Naive thymus-derived CD4-positive, alpha-beta T cell (primary cell): ENCODE results near the gene DNAJC1. TPM values are rescaled to one million over a fixed set of nuclear protein-coding genes. Genes with fewer than 3 reads are reported as not detected.
"Not testable (repeated sequence)": the region's sequence is repeated elsewhere in the genome, so short reads cannot be mapped to it uniquely, and the experiment has no call there.

Source experiments
- ATAC-seq: fragments of 150-1000 bp; cut with Tn5 transposase; 2 replicates; pipeline ENCODE4 v1.10.0; 2021; ENCODE audit warnings: mild to moderate bottlenecking, moderate library complexity
- CTCF ChIA-PET: fragments of 350-600 bp; sonication (Branson Sonifier 250); formaldehyde crosslinking; loops from one replicate; lab custom pipeline; 2021; ENCODE audit warnings: antibody characterized with exemption; lab: Charles Lee
- POLR2A ChIA-PET: fragments of 350-600 bp; sonication (Branson Sonifier 250); formaldehyde crosslinking; loops from one replicate; lab custom pipeline; 2021; ENCODE audit warnings: antibody characterized with exemption, inconsistent platforms; lab: Charles Lee
- DNase-seq, 9 donors: peaks; one replicate each; pipeline versions ENCODE4 v3.0.0 to v3.0.0-alpha.2; 2020 to 2022; ENCODE audit warnings: mixed read lengths in 1 of 9
- H3K27ac ChIP-seq: one replicate; pipeline ENCODE4 v1.7.0; 2013; ENCODE audit warnings: mild to moderate bottlenecking, low read depth, low read length, moderate library complexity
- H3K27me3 ChIP-seq, 2 donors: one replicate each; pipeline ENCODE4 v1.7.0; 2013; ENCODE audit warnings: low read length in 2 of 2, mild to moderate bottlenecking in 2 of 2, moderate library complexity in 2 of 2; ENCODE audit not compliant: control insufficient read depth in 2 of 2, insufficient read depth in 2 of 2
- H3K36me3 ChIP-seq, 3 experiments: 1 replicate in 2 of 3; 2 replicates in 1 of 3; pipeline ENCODE4 v1.7.0; 2013; ENCODE audit warnings: low read length in 3 of 3, mild to moderate bottlenecking in 3 of 3, moderate library complexity in 1 of 3; ENCODE audit not compliant: insufficient read depth in 3 of 3, control insufficient read depth in 2 of 3
- H3K4me1 ChIP-seq, 2 donors: one replicate each; pipeline ENCODE4 v1.7.0; 2013; ENCODE audit warnings: low read length in 2 of 2, mild to moderate bottlenecking in 2 of 2, moderate library complexity in 1 of 2; ENCODE audit not compliant: control insufficient read depth in 2 of 2, insufficient read depth in 2 of 2
- H3K4me3 ChIP-seq: 2 replicates; pipeline ENCODE4 v1.7.0; 2013; ENCODE audit warnings: mild to moderate bottlenecking, low read length
- H3K9me3 ChIP-seq, 3 experiments: 1 replicate in 2 of 3; 2 replicates in 1 of 3; pipeline ENCODE4 v1.7.0; 2013; ENCODE audit warnings: low read length in 3 of 3; ENCODE audit not compliant: control insufficient read depth in 2 of 3
- H3K27ac Mint-ChIP-seq, 9 donors: one replicate each; pipeline ENCODE4 v1.8.0; 2020 to 2022; ENCODE audit warnings: mixed read lengths in 9 of 9, mild to moderate bottlenecking in 8 of 9, moderate library complexity in 5 of 9, inconsistent platforms in 2 of 9
- H3K27me3 Mint-ChIP-seq, 5 donors: one replicate each; pipeline ENCODE4 v1.8.0; 2021 to 2022; ENCODE audit warnings: mixed read lengths in 5 of 5, mild to moderate bottlenecking in 1 of 5
- H3K36me3 Mint-ChIP-seq, 5 donors: one replicate each; pipeline ENCODE4 v1.8.0; 2020 to 2022; ENCODE audit warnings: mixed read lengths in 5 of 5, mild to moderate bottlenecking in 3 of 5, inconsistent platforms in 1 of 5
- H3K4me1 Mint-ChIP-seq, 7 donors: one replicate each; pipeline ENCODE4 v1.8.0; 2020 to 2022; ENCODE audit warnings: mixed read lengths in 7 of 7, mild to moderate bottlenecking in 3 of 7, inconsistent platforms in 1 of 7
- H3K4me3 Mint-ChIP-seq, 10 donors: one replicate each; pipeline ENCODE4 v1.8.0; 2020 to 2022; ENCODE audit warnings: mild to moderate bottlenecking in 10 of 10, mixed read lengths in 10 of 10, moderate library complexity in 6 of 10, inconsistent platforms in 2 of 10
- H3K9me3 Mint-ChIP-seq, 11 donors: one replicate each; pipeline ENCODE4 v1.8.0; 2020 to 2022; ENCODE audit warnings: mixed read lengths in 11 of 11, mild to moderate bottlenecking in 4 of 11, inconsistent platforms in 1 of 11, moderate library complexity in 1 of 11
- intact Hi-C, 2 donors: fragments of 100-400 bp; cut with micrococcal nuclease; formaldehyde crosslinking; loops; one replicate each; pipeline ENCODE4 v1.15.1; 2023
- polyA plus RNA-seq, 2 donors: library from polyadenylated mRNA; unstranded; fragments of 300-500 nt; fragmentation: Illumina TruSeq; gene quantifications; one replicate each; pipeline ENCODE4 v1.2.3, GENCODE V29; 2021
- total RNA-seq, 6 experiments: library from RNA in 5 of 6; stranded (reverse) in 5 of 6; gene quantifications; 1 replicate in 5 of 6; 2 replicates in 1 of 6; pipeline ENCODE4 v1.2.3 and lab custom pipeline; 2021 to 2026

DNAJC1 gene
- total and polyA plus RNA-seq, 7 experiments from 2014 or later = 9.4 to 23.9 (median 12.1) TPM

DNA sequence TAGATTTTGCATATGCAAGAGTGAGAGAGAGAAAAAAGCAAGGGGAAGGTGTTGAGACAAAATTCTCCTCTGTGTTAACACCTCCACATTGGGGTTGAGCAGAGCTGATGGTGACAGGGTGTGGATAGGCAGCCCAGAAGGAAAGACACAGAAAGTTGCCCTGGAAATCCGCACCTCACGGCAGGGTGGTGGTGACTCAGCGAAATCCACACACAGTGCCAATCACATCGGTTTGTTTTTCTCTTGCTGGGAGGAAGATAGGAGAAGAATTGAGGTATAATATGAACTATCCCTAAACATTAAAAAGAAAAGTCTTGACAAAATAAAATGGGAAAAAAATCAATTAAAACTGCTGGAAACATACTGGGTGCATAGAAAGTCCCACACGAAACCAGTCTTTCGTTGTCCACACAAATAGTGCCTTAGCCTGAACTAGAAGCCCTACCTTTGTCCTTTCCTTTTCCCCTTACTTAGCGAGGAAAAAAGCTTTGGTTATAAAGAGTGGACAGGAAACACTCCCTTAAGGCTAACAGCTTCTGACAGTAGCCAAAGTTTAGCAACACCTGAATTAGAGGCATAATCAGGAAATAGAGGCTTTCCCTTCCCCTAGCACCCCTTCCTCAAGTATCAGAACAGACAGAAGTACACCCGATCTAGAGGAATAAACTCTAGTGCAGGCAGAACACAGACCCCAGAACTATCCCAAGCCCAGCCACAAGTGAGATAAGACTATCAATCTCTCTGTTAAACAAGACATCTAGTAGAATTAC lies 39.2 kb upstream of the DNAJC1 start:
- Mint-ChIP-seq H3K4me3 (no peak overlapping the region), H3K27me3 (peaks cover 23 to 36% (median 30%) of the 10 kb centered on the region in 5 donors), H3K9me3 (no peaks in the 10 kb centered on the region), H3K27ac (no peak overlapping the region), H3K4me1 (peaks cover 0 to 2% (median 0%) of the 10 kb centered on the region in 7 donors), H3K36me3 (peaks cover 0 to 3% (median 0%) of the 10 kb centered on the region in 5 donors)
- ChIA-PET CTCF (no interaction called here), POLR2A (no interaction called here)
- no peak for ATAC-seq
- Histone ChIP-seq H3K4me1 (no peaks in the 10 kb centered on the region), H3K27ac (no peak overlapping the region), H3K36me3 (no peaks in the 10 kb centered on the region), H3K9me3 (no peaks in the 10 kb centered on the region), H3K4me3 (no peak overlapping the region), H3K27me3 (peaks cover 0 to 2% of the 10 kb centered on the region in 2 donors)
- no peak for DNase-seq
- intact Hi-C loops = no loop called here

DNA sequence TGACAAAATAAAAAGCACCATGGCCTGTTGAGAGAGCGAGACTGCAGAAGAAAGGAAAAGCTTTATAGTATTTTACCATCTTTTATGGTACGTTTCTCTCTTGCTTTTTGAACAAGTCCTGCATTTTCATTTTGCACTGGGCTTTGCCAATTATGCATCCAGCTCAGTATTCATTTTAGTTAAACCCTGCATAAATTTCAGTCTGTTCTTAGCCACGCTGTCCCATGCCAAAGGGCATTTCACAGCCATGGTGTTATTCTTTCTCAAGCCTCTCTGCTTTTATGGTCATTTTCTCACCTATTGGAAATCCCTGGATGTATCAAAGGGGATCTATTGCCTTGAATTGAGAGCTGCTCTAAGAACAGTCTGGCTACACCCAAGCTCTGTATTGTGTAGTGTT lies 30.8 kb upstream of the DNAJC1 start:
- no peak for ATAC-seq
- no peak overlapping the region for H3K4me3 Mint-ChIP-seq

DNA sequence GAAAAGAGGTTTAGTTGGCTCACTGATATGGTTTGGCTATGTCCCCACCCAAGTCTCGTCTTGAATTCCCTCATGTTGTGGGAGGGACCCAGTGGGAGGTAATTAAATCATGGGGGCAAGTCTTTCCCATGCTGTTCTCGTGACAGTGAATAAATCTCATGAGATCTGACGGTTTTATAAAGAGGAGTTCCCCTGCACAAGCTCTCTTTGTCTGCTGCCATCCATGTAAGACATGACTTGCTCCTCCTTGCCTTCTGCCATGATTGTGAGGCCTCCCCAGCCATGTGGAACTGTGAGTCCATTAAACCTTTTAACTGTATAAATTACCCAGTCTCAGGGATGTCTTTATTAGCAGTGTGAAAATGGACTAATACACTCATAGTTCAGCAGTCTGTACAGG lies 28.7 kb upstream of the DNAJC1 start:
- H3K27ac ChIP-seq, H3K27me3 ChIP-seq, H3K36me3 ChIP-seq, H3K9me3 ChIP-seq, ATAC-seq, H3K4me1 ChIP-seq, intact Hi-C loops, DNase-seq, CTCF ChIA-PET, H3K4me3 ChIP-seq, POLR2A ChIA-PET, H3K27ac Mint-ChIP-seq, H3K4me3 Mint-ChIP-seq: not testable (repeated sequence)
- H3K36me3 Mint-ChIP-seq = peaks cover 0 to 25% (median 12%) of the 10 kb centered on the region in 5 donors
- peaks cover 7 to 29% (median 19%) of the 10 kb centered on the region in 5 donors for H3K27me3 Mint-ChIP-seq
- peaks cover 5 to 34% (median 12%) of the 10 kb centered on the region in 11 donors for H3K9me3 Mint-ChIP-seq
- H3K4me1 Mint-ChIP-seq = peaks cover 5 to 26% (median 20%) of the 10 kb centered on the region in 7 donors

More for the DNA sequence above, 30.8 kb upstream of the DNAJC1 start:
- H3K4me1 ChIP-seq = no peaks in the 10 kb centered on the region
- no peak overlapping the region for H3K27ac ChIP-seq
- POLR2A ChIA-PET = interaction anchor here (1.3 kb wide), 1 partner anchor 12 kb away, joined by 3 read pairs; no protein-coding TSS in a partner anchor
- CTCF ChIA-PET = no interaction called here
- H3K36me3 ChIP-seq = no peaks in the 10 kb centered on the region
- H3K9me3 Mint-ChIP-seq = peaks cover 5 to 34% (median 12%) of the 10 kb centered on the region in 11 donors
- H3K27ac Mint-ChIP-seq = no peak overlapping the region
- intact Hi-C loops = no loop called here
- H3K36me3 Mint-ChIP-seq = peaks cover 0 to 25% (median 12%) of the 10 kb centered on the region in 5 donors
- no peak for DNase-seq
- no peak overlapping the region for H3K4me3 ChIP-seq
- H3K27me3 ChIP-seq = no peaks in the 10 kb centered on the region
- peaks cover 13 to 37% (median 25%) of the 10 kb centered on the region in 5 donors for H3K27me3 Mint-ChIP-seq
- H3K4me1 Mint-ChIP-seq = peaks cover 2 to 15% (median 8%) of the 10 kb centered on the region in 7 donors
- H3K9me3 ChIP-seq = no peaks in the 10 kb centered on the region

DNA sequence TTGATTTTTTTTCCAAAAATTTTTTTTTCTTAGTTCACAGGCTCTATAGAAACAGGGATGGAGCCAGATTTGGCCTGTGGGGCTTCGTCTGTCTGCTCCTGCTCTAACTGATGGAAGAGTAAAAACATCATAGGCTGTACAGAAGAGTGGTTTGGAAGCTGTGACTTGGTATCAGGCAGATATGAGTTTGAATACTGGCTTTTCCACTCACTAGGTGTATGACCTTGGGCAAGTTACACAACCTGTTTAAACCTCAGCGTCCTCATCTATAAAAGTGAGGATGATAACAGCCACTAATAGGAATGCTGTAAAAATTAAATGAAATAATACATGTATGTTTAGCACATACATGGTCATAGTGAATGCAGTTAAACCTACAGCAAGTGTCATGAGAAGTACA lies 26.9 kb upstream of the DNAJC1 start:
- Histone ChIP-seq H3K4me1 (peaks cover 0 to 6% of the 10 kb centered on the region in 2 donors), H3K9me3 (no peaks in the 10 kb centered on the region), H3K4me3 (no peak overlapping the region), H3K27me3 (no peaks in the 10 kb centered on the region), H3K36me3 (no peaks in the 10 kb centered on the region), H3K27ac (no peak overlapping the region)
- CTCF ChIA-PET = interaction anchor here (0.7 to 1.0 kb wide), 2 partner anchors 21 to 196 kb away, joined by 3 to 4 read pairs; no protein-coding TSS in a partner anchor
- DNase-seq = no peak
- ATAC-seq = no peak
- Mint-ChIP-seq H3K4me1 (peaks cover 5 to 26% (median 20%) of the 10 kb centered on the region in 7 donors), H3K27me3 (peaks cover 4 to 22% (median 16%) of the 10 kb centered on the region in 5 donors), H3K36me3 (peaks cover 2 to 16% (median 8%) of the 10 kb centered on the region in 5 donors), H3K4me3 (no peak overlapping the region), H3K9me3 (peaks cover 1 to 21% (median 9%) of the 10 kb centered on the region in 11 donors), H3K27ac (peak overlapping the region in 2 of 9 donors; percentile 8 to 21)
- intact Hi-C loops = no loop called here
- POLR2A ChIA-PET = interaction anchor here (1.7 kb wide), 1 partner anchor 27 kb away, joined by 6 read pairs; the partner anchor contains the start of gene DNAJC1

DNA sequence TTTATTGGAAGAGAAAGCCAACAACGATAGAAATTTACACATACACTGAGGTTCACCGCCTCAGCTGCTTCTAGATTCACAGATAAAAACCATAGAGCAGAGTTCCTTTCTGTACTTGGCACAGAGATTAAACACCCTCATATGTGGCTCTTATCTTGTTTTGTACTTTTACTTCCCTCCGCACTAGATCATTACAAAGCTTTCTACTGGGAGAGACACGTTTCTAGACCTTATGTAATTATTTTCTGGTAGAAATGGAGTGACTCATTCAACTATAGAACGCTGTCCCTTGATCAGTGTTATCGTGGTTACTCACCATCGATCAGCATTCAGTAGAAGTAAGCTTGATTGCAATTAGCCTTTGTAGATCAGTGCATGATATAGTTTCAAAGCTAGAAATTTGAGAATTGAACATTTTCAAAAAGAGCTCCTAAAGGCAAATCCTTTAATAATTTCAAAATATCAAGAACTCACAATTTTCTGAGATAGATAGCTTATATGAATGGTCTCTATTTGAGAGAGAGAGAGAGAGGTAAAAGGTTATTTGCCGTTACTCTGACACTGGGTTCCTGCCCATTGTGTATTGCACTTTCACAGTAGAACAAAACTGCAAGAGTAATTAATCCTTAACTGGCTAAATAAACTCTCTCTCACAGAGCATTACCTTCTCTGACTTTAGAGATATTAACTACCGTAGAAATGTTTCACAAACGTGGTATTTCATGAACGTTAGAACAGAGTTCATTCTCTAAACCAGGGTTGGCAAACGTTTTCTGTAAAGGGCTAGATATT lies 26.1 kb upstream of the DNAJC1 start:
- no peaks in the 10 kb centered on the region for H3K27me3 ChIP-seq
- peak in 7 of 9 donors; percentile 30 to 69 (median 41) for DNase-seq
- peaks cover 0 to 6% of the 10 kb centered on the region in 2 donors for H3K4me1 ChIP-seq
- H3K27ac ChIP-seq = no peak overlapping the region
- peaks cover 5 to 26% (median 20%) of the 10 kb centered on the region in 7 donors for H3K4me1 Mint-ChIP-seq
- POLR2A ChIA-PET = interaction anchor here (0.6 to 1.7 kb wide), 3 partner anchors 26 to 310 kb away, joined by 3 to 6 read pairs (median 4); partner anchors contain the start of gene DNAJC1
- H3K4me3 ChIP-seq = no peak overlapping the region
- CTCF ChIA-PET = interaction anchor here (0.6 to 1.2 kb wide), 4 partner anchors 36 to 197 kb away, joined by 3 read pairs; no protein-coding TSS in a partner anchor
- peaks cover 0 to 13% (median 2%) of the 10 kb centered on the region in 11 donors for H3K9me3 Mint-ChIP-seq
- peak; percentile 91 for ATAC-seq
- intact Hi-C loops = loop anchor here in 1 of 2 donors (5.0 kb wide), 1 partner anchor 33 kb away; no protein-coding TSS in a partner anchor
- H3K9me3 ChIP-seq = no peaks in the 10 kb centered on the region
- no peaks in the 10 kb centered on the region for H3K36me3 ChIP-seq
- H3K4me3 Mint-ChIP-seq = peak overlapping the region in 7 of 10 donors; percentile 30 to 73 (median 63)
- H3K27me3 Mint-ChIP-seq = peaks cover 0 to 21% (median 10%) of the 10 kb centered on the region in 5 donors
- peaks cover 0 to 10% (median 4%) of the 10 kb centered on the region in 5 donors for H3K36me3 Mint-ChIP-seq
- peak overlapping the region in 8 of 9 donors; percentile 1 to 84 (median 56) for H3K27ac Mint-ChIP-seq
